A549 (cell line): ENCODE results near the gene MEPCE. TPM values are rescaled to one million over a fixed set of nuclear protein-coding genes. Genes with fewer than 3 reads are reported as not detected.

Experiments
- ATAC-seq, 2 experiments: fragments of 200-7000 bp in 1 of 2; fragments of >200 bp in 1 of 2; cut with Nextera tagmentation in 1 of 2; cut with Tn5 transposase in 1 of 2; 3 replicates each; pipeline versions ENCODE4 v1.8.0 to v1.9.1; 2018 to 2020; ENCODE audit warnings: mild to moderate bottlenecking in 1 of 2, moderate library complexity in 1 of 2
- CTCF ChIA-PET: fragments of 300-600 bp; sonication (Branson Sonifier 250); formaldehyde crosslinking; extraction: SDS; loops from one replicate; lab custom pipeline; 2021; ENCODE audit warnings: antibody characterized with exemption, inconsistent platforms; lab: Yijun Ruan, JAX
- POLR2A ChIA-PET: fragments of 350-600 bp; formaldehyde crosslinking; extraction: SDS; loops from one replicate; lab custom pipeline; 2021; ENCODE audit warnings: antibody characterized with exemption, inconsistent platforms; lab: Yijun Ruan, JAX
- DNase-seq, 2 experiments: peaks; one replicate each; pipeline versions ENCODE4 v3.0.0 to v3.0.0-alpha.2; 2011 to 2016; ENCODE audit warnings: low read depth in 1 of 2, low spot score in 1 of 2
- FAIRE-seq: peaks from 2 replicates; lab custom pipeline; 2011; peaks lifted over from hg19 to GRCh38; lab: Jason Lieb, UNC
- H3K27ac ChIP-seq, 2 experiments: fragments of >200 bp; sonication (Bioruptor Twin); formaldehyde crosslinking; 3 replicates each; pipeline ENCODE4 v1.5.1; 2016 to 2017
- H3K4me1 ChIP-seq: fragments of >200 bp; sonication (Bioruptor Twin); formaldehyde crosslinking; 3 replicates; pipeline ENCODE4 v1.6.1; 2016
- H3K4me2 ChIP-seq: fragments of >200 bp; sonication (Bioruptor Twin); formaldehyde crosslinking; 3 replicates; pipeline ENCODE4 v1.6.1; 2016
- H3K4me3 ChIP-seq: fragments of >200 bp; sonication (Bioruptor Twin); formaldehyde crosslinking; 3 replicates; pipeline ENCODE4 v1.5.1; 2016
- H3K9me3 ChIP-seq: fragments of >200 bp; sonication (Bioruptor Twin); formaldehyde crosslinking; 3 replicates; pipeline ENCODE4 v1.6.1; 2016
- CBX8 ChIP-seq: fragments of 200-600 bp; sonication (generic); IDR thresholded peaks from 2 replicates; pipeline ENCODE4 v1.6.1; 2016
- ESRRA ChIP-seq: fragments of 150-350 bp; IDR thresholded peaks from 2 replicates; pipeline ENCODE4 v1.6.1; 2014; ENCODE audit warnings: mild to moderate bottlenecking, low read length, borderline replicate concordance
- HDAC2 ChIP-seq: fragments of 200-600 bp; sonication (generic); IDR thresholded peaks from 2 replicates; pipeline ENCODE4 v1.6.1; 2016
- HEYL ChIP-seq: fragments of 250-450 bp; sonication (Bioruptor Pico); IDR thresholded peaks from 2 replicates; pipeline ENCODE4 v1.8.0; 2021; ENCODE audit warnings: mild to moderate bottlenecking, moderate library complexity
- JUN ChIP-seq, 2 experiments: fragments of >200 bp; sonication (Bioruptor Twin); formaldehyde crosslinking; IDR thresholded peaks; 2 replicates in 1 of 2; 3 replicates in 1 of 2; pipeline ENCODE4 v1.6.1; 2016 to 2017
- JUNB ChIP-seq: fragments of >200 bp; sonication (Bioruptor Twin); formaldehyde crosslinking; IDR thresholded peaks from 2 replicates; pipeline ENCODE4 v1.6.1; 2016
- KDM1A ChIP-seq: fragments of 200-600 bp; sonication (generic); IDR thresholded peaks from 2 replicates; pipeline ENCODE4 v1.6.1; 2016; ENCODE audit warnings: low read depth, mild to moderate bottlenecking
- MAZ ChIP-seq: fragments of 150-350 bp; IDR thresholded peaks from 2 replicates; pipeline ENCODE4 v1.6.1; 2014; ENCODE audit warnings: antibody characterized with exemption, low read depth, low read length, borderline replicate concordance
- POLR2A ChIP-seq: IDR thresholded peaks from 2 replicates; pipeline ENCODE4 v1.6.1; 2012; ENCODE audit warnings: mild to moderate bottlenecking, low read length
- RNF2 ChIP-seq: fragments of 200-600 bp; sonication (generic); IDR thresholded peaks from 2 replicates; pipeline ENCODE4 v1.6.1; 2016; ENCODE audit warnings: low read depth, mild to moderate bottlenecking, antibody characterized with exemption, moderate library complexity, borderline replicate concordance
- SREBF2 ChIP-seq: fragments of 450-650 bp; IDR thresholded peaks from 2 replicates; pipeline ENCODE4 v1.6.1; 2014; ENCODE audit warnings: mild to moderate bottlenecking, moderate library complexity
- ZC3H11A ChIP-seq: fragments of 450-650 bp; IDR thresholded peaks from 2 replicates; pipeline ENCODE4 v1.6.1; 2014; ENCODE audit warnings: antibody characterized with exemption, mild to moderate bottlenecking
- ZFP36 ChIP-seq: fragments of 450-650 bp; IDR thresholded peaks from 2 replicates; pipeline ENCODE4 v1.6.1; 2014; ENCODE audit warnings: borderline replicate concordance; ENCODE audit not compliant: partially characterized antibody
- ZSCAN20 ChIP-seq: fragments of 250-450 bp; sonication (Bioruptor Pico); IDR thresholded peaks from 2 replicates; pipeline ENCODE4 v1.8.0; 2022; ENCODE audit warnings: mild to moderate bottlenecking, moderate library complexity
- WGBS: methylation state at CpG from one replicate; pipeline ENCODE4 v1.1.6; 2017; ENCODE audit errors: missing lambda C conversion rate; 5-methylcytosine and 5-hydroxymethylcytosine counted together
- polyA plus RNA-seq, 4 experiments: library from polyadenylated mRNA; depleted of rRNA in 3 of 4; stranded (reverse); fragments of >200 nt; fragmentation: RNase III in 1 of 4; extraction: RNeasy Plus Mini Kit Qiagen cat#74134 plus additional on column Dnase treatment in 1 of 4; gene quantifications; 2 replicates in 3 of 4; 3 replicates in 1 of 4; pipeline ENCODE4 v1.2.3, GENCODE V29; 2011 to 2017
- TF ChIP-seq, protein P1 (sequence below): fragments of >200 bp; sonication (Bioruptor Twin); formaldehyde crosslinking; IDR thresholded peaks from 3 replicates; pipeline ENCODE4 v1.5.1; 2016
- TF ChIP-seq, protein P2 (sequence below): fragments of 250-450 bp; sonication (Bioruptor Pico); IDR thresholded peaks from 2 replicates; pipeline ENCODE4 v1.5.0; 2020; ENCODE audit warnings: low read depth, mild to moderate bottlenecking, moderate library complexity
- TF ChIP-seq, protein P3 (sequence below): fragments of 450-650 bp; IDR thresholded peaks from 2 replicates; pipeline ENCODE4 v1.6.1; 2014; ENCODE audit warnings: antibody characterized with exemption
- TF ChIP-seq, protein P4 (sequence below): IDR thresholded peaks from 2 replicates; pipeline ENCODE4 v1.6.1; 2012

Gene MEPCE
- polyA plus RNA-seq, 2 of the 4 experiments (the other 2 are of a cell fraction): 10.0 to 38.4 TPM

DNA sequence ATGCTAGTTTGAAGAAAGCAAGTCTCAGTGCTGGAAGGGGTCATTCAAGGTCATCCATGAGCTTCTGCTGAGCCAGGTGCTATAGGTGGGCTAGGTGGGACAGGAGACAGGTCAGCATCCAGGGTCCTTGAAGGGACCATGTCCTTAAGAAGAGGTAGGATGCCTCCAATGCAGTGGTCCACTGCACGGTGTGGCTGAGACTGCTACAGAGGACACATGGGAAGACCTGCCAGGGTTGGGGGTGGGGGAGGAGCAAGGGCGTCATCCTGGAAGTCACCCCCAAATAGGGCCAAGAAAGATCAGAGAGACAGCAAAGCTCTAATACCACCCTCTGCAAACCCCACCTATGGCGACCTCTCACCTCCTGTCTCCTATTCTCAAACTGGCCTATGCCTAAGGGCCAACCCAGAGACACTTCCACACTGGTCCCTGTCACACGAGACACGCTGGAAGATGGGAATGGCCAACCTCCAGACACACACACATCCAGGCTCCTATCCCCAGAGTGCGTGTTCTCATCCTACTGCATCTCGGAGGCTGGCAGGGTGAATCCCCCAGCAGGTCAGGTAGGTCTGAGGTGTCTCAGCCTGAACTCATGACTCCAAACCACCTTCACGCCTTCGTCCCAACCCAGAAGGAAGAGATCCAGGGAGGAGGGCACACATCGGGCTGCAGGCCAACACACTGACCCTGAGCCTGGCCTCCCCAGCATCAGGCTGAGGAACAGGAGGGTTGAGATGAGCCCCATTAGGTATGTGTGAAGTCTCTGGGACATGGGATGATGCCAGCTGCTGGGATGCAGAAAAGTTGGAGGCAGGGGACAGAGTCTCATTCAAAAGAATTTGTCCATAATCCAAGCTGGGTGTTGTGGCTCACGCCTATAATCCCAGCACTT lies 12.3 kb downstream of the MEPCE start:
- ChIA-PET POLR2A (no interaction called here), CTCF (interaction anchor here (1.0 to 1.3 kb wide), 3 partner anchors 9 to 27 kb away, joined by 3 to 5 read pairs (median 4); no protein-coding TSS in a partner anchor)
- no peak overlapping the region for H3K27ac ChIP-seq

DNA sequence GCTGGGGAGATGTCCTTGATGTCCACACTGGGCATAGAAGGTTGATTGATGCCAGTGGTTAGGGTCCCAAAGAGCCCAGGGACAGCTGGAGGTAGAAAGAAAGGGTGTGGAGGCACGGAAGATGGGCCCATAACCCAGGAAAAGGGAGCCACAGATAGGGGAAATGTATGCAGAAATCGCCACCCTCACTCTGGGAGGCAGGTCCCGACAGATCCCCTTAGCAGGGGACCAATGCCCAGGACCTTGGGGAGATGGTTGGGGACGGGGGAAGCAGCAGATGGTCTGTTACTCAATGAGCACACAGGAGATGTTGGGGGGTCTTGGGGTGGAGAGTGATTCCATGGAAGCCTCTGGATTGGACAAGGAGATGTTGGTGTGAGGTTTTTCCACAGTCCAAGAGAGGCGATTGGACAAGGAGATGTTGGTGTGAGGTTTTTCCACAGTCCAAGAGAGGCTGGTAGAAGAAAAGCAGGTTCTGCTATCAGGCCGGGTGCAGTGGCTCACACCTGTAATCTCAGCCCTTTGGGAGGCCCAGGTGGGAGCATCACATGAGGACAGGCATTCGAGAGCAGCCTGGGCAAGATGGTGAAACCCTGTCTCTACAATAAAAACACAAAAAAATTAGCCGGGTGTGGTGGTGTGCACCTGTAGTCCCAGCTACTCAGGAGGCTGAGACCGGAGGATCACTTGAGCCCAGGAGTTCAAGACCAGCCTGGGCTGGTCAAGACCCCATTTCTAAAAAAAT lies 13.6 kb downstream of the MEPCE start:
- ATAC-seq: no peak
- no peak overlapping the region for H3K4me3 ChIP-seq
- no peak overlapping the region for H3K4me2 ChIP-seq
- TF ChIP-seq, protein P1, sequence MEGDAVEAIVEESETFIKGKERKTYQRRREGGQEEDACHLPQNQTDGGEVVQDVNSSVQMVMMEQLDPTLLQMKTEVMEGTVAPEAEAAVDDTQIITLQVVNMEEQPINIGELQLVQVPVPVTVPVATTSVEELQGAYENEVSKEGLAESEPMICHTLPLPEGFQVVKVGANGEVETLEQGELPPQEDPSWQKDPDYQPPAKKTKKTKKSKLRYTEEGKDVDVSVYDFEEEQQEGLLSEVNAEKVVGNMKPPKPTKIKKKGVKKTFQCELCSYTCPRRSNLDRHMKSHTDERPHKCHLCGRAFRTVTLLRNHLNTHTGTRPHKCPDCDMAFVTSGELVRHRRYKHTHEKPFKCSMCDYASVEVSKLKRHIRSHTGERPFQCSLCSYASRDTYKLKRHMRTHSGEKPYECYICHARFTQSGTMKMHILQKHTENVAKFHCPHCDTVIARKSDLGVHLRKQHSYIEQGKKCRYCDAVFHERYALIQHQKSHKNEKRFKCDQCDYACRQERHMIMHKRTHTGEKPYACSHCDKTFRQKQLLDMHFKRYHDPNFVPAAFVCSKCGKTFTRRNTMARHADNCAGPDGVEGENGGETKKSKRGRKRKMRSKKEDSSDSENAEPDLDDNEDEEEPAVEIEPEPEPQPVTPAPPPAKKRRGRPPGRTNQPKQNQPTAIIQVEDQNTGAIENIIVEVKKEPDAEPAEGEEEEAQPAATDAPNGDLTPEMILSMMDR: no peak
- TF ChIP-seq CBX8: no peak
- TF ChIP-seq HEYL: no peak
- no peak for TF ChIP-seq SREBF2
- no peak for TF ChIP-seq ZFP36
- TF ChIP-seq MAZ: no peak
- TF ChIP-seq, protein P2, sequence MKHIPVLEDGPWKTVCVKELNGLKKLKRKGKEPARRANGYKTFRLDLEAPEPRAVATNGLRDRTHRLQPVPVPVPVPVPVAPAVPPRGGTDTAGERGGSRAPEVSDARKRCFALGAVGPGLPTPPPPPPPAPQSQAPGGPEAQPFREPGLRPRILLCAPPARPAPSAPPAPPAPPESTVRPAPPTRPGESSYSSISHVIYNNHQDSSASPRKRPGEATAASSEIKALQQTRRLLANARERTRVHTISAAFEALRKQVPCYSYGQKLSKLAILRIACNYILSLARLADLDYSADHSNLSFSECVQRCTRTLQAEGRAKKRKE (CRISPR knock-in tag): no peak
- TF ChIP-seq KDM1A: no peak
- no peak for TF ChIP-seq ZSCAN20 (CRISPR knock-in tag)
- TF ChIP-seq, protein P3, sequence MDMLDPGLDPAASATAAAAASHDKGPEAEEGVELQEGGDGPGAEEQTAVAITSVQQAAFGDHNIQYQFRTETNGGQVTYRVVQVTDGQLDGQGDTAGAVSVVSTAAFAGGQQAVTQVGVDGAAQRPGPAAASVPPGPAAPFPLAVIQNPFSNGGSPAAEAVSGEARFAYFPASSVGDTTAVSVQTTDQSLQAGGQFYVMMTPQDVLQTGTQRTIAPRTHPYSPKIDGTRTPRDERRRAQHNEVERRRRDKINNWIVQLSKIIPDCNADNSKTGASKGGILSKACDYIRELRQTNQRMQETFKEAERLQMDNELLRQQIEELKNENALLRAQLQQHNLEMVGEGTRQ: no peak
- ChIA-PET POLR2A (no interaction called here), CTCF (interaction anchor here (0.6 to 1.8 kb wide), 6 partner anchors 7 to 145 kb away, joined by 3 to 5 read pairs (median 4); no protein-coding TSS in a partner anchor)
- no peaks in the 10 kb centered on the region for H3K9me3 ChIP-seq
- H3K27ac ChIP-seq: no peak overlapping the region
- no peak for DNase-seq
- FAIRE-seq: no peak
- WGBS: 87% methylated on average over 9 of the region's 9 CpGs
- H3K4me1 ChIP-seq: peaks cover 10% of the 10 kb centered on the region; the same call in 2 of the 3 replicates

More for the DNA sequence above, 12.3 kb downstream of the MEPCE start:
- H3K4me2 ChIP-seq: no peak overlapping the region
- DNase-seq: no peak
- TF ChIP-seq, protein P4, sequence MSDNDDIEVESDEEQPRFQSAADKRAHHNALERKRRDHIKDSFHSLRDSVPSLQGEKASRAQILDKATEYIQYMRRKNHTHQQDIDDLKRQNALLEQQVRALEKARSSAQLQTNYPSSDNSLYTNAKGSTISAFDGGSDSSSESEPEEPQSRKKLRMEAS: no peak
- TF ChIP-seq ESRRA (no peak), JUN (IDR thresholded peaks at IDR 0.05) (no peak), POLR2A (no peak), RNF2 (no peak), JUNB (no peak), HDAC2 (no peak), ZC3H11A (no peak)
- TF ChIP-seq, protein P1: no peak
- FAIRE-seq: no peak
- H3K9me3 ChIP-seq: no peaks in the 10 kb centered on the region
- ATAC-seq: no peak; a peak in 1 of 6 replicates
- peaks cover 13% of the 10 kb centered on the region; the same call in 2 of the 3 replicates for H3K4me1 ChIP-seq
- no peak overlapping the region for H3K4me3 ChIP-seq
- WGBS: 85% methylated on average over 11 of the region's 11 CpGs
